HG03565 (cell line): ENCODE measurements around the gene ABCF3.

Experiments
- ATAC-seq: cut with Tn5 transposase; IDR thresholded peaks from one replicate; pipeline ENCODE4 v1.9.1; 2021; ENCODE audit warnings: mild to moderate bottlenecking, moderate library complexity; ENCODE audit not compliant: unreplicated experiment

The ABCF3 gene

GRCh38 chr3:184167786-184168185, 18.2 kb upstream of the ABCF3 start:
- no peak for ATAC-seq

DNA sequence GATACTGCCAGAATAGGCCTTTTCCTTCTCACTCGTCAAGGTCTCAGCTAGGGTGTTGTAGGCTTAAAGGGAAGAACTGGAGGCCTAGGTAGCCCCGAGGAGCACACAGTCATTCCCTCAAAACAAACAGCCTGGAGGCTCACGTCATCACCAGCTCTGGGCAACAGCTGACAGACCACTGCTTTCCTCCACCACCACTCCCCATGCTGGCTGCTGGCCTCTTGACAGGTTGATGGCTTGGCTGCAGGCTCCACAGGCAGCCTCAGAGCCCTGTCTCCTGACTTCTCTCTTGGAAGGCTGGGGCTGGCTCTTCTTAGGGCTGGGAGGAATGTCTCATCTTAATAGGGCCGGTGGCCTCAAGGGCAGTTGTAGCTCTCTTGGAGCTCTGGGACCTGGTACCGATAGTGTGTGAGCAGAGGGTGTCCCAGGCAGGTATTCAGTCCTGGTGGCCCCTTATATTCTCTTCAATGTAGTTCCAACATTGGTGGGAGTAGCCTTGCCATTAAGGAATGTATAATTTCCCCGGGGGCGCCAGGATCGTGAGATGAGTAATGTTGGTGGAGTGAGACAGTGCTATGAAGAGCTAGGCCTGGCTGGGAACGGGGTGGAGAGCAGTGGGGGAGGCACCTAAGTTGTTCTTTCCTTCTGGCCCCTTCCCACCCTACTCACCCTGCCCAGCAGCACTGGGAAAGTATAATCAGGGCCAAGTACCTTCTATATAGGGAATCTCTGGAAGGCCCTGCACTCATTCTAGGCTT, 17.5 kb upstream of the ABCF3 start:
- no peak for ATAC-seq

GRCh38 chr3:184169896-184170875, 15.8 kb upstream of the ABCF3 start:
- ATAC-seq = no peak

DNA sequence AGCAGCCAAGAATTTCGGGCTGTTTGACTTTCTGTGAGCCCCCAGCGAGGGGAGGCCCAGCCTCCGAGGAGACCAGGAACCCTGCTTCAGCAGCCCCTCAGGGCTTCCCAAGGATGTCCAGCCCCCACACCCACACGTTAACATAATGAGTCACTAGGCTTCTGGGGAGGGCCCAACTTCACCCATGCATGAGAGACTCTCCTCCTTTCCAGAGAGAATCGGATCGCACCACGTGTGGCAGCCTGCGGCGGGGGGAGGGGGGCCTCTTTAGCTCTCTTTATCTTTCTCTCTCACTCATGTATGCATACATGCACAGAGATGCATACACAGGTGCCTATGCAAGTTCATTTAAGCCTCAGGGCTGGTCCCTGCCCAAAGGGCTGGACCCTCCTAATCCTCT, 14.4 kb upstream of the ABCF3 start:
- ATAC-seq = no peak

DNA sequence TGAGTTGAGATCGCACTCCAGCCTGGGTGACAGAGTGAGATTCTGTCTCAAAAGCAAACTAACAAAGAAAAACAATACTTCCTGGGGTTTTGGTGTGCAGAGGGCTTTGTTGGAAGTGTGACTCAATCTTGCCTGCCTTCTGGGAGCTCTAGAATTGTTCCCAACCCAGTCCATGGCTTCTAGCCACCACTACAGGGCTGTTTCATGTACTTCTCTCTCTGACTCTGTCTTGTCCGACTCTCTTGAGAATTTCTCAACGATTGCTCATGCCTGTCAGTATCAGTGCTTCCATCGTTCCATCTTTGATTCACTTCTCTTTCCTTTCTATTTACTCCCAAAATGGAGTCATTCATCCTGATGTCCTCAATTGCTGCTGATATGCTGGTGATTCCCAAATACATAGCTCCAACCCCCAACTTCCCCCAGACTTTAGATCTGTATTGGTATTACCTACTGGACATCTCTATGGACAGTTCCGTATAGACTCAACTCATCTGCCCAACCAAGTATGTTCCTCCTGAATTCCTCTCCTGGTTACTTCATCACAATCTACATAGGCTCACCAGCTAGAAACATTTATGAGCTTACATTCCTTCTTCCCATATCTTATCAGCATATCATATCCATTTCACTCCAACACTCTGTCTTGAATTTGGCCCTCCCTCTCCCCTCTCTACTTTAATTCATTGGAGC, 13.2 kb upstream of the ABCF3 start:
- ATAC-seq = no peak

DNA sequence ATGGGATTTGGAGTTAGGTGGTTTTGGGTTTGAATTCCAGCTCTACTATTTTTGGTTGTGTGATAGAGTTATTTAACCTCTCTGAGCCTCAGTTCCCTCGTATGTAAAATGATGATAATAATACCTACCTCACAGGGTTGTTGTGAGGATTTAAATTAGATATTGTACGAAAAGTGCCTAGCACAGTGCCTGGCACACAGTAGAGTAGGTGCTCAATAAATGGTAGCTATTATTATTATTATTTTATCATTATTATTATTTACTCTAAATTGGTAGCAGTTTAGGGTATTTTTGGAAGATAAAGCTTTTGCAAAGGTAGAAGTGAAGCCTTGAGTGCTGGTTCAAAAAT, 12.7 kb upstream of the ABCF3 start:
- no peak for ATAC-seq

DNA sequence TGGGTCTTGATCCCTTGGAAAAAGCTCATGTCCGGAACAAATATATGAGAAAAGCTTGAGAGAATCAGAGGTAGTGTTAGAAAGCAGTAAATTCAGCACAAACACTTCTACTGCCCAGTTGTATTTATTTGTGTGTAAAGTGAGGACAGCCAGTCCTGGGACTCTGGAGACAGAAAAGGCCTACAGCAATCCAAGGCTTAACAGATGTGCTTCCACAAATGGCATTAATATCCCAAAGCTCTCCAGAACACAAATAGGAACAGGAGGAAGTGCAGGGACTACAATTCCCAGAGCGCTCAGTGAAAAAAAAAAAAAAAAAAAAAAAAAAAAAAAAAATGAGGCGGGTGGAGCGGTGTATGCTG, 11.7 kb upstream of the ABCF3 start:
- ATAC-seq = no peak

- ATAC-seq = peak; percentile 89
These were observed 11.1 kb upstream of the ABCF3 start, which contains the start of gene AP2M1 for GRCh38 chr3:184174646-184175492. AP2M1 (plus strand) TSS chr3:184174855; CDS start chr3:184176994, 2,139 bp downstream.

DNA sequence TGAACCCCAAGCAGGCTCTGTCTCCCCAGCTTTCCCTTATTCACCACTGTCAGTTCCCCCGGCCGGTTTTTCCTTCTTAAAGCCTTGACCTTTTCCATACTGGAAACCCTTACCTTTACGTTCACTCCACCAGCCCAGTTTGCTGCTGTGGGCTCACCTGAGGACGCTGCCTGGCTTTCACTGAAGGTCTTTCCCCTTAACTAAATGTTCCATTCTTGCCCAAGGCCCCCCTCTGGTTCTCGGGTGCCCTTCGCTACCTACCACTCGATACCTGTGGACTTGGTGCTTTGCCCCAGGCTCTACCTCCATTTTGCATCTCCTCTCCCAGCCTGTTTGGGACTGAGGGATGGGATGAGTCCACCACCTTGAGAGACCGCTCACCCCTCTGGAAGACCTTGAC, 10.5 kb upstream of the ABCF3 start:
- no peak for ATAC-seq

- no peak for ATAC-seq
These were observed 10.0 kb upstream of the ABCF3 start for GRCh38 chr3:184175981-184176376.

DNA sequence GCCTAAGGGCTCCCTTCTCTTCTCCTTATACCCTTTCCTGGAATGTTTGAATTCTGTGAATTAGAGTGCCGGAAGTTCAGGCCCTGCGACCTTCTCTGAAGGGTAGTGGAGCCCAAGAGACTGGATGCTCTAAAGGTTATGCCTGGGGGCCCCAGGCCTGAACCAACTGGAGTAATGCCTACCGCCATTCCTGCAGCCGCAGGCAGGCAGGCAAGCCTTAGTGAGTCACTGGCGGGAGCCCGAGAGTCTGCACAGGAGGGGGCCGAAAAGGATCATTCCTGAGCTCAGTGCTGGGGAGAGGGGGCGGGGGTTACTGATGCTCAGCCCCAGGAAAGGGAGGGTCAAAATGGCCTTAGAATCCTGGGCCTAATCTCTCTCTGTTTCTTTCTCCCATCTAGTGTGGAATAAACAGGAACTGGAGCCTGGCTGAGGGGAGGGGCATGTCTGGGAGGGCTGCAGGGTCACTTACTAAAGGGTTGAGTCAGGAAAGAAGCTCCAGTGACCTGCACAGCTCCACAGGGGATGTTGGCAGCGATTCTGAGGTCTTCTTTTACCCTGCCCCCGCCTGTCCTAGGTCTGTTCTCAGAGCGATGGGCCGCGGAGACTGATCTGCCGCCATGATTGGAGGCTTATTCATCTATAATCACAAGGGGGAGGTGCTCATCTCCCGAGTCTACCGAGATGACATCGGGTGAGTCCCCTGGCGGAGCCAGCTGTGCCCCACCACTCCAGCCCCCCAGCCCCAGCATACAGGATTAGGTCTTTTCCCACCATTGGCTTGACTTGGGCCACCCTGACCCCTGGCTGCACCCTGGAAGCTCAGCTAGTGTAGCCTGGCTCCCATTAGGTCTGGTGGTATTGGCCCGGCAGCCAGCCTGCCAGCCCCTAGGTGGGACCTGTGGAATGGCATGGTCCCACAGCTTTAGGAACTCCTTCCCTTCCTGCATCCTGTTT, 9.3 kb upstream of the ABCF3 start:
- no peak for ATAC-seq

DNA sequence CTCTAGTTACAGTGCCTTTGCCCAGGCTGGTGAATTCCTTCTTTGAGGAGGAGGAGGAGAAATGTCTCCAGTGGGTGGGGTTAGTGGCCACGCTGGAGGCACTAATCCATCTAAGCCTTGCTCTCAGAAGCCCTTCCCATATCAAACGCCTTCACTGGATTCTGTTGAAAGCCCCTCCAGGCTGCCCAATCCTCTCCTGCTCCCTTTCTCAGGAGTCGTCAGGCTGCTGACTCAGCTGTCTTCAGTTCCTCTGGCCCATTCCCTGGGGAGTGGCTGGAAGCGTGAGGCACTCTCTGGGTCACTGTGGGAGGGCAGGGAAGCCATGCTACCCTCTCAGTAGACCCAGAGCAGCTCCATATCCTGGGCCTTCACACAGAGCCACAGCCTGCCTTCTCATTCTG, 8.7 kb upstream of the ABCF3 start:
- ATAC-seq = no peak

DNA sequence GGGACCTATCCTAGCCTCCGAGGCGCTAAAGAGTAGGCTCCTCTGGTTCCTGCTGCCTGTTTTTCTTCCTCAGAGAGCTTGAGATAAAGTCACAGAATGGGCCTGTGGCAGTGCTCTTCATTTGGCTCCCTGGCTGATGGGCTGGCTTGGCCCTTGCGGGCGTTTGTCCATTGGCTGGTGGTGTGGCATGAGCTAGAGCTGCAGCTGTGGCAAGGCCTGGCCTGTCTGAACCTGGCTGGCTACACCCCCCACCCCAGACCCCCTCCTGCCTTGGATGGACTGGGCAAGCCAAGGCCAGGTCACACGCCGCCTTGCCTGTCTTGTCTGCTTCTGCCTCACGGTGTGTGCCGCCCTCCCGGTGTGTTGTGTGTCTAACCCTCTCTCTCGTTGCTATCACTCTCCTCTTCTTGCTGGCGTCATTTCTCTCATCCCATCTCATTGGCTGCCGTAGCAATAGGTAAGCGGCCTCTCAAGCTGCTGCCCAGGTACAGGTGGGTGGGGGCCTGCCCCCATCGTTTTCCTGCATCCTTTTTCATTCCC, 8.2 kb upstream of the ABCF3 start:
- ATAC-seq = no peak

GRCh38 chr3:184178521-184179138, 7.4 kb upstream of the ABCF3 start:
- ATAC-seq = no peak

GRCh38 chr3:184180165-184180564, 5.8 kb upstream of the ABCF3 start:
- no peak for ATAC-seq

DNA sequence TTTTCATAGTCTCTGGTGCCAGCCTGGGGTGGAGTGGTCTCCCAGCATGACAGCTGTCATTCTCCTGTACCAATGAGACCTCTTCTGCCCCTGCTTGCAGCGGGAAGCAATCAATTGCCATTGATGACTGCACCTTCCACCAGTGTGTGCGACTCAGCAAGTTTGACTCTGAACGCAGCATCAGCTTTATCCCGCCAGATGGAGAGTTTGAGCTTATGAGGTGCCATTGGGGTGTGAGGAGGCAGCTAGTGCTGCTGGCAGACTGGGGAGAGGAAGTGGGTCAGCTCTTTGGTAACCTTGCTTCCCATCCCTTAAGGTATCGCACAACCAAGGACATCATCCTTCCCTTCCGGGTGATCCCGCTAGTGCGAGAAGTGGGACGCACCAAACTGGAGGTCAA, 4.4 kb upstream of the ABCF3 start:
- no peak for ATAC-seq

- ATAC-seq = no peak
These were observed 2.3 kb upstream of the ABCF3 start for GRCh38 chr3:184183679-184184078.

- no peak for ATAC-seq
These were observed 1.3 kb upstream of the ABCF3 start for GRCh38 chr3:184184546-184185230.
